GM21619 (cell line): ENCODE results near the gene KCTD7.
"Not testable (repeated sequence)": the region's sequence is repeated elsewhere in the genome, so short reads cannot be mapped to it uniquely, and the experiment has no call there.

ENCODE experiments used
- ATAC-seq: cut with Tn5 transposase; IDR thresholded peaks from one replicate; pipeline ENCODE4 v1.9.1; 2021; ENCODE audit not compliant: unreplicated experiment

Gene KCTD7

DNA sequence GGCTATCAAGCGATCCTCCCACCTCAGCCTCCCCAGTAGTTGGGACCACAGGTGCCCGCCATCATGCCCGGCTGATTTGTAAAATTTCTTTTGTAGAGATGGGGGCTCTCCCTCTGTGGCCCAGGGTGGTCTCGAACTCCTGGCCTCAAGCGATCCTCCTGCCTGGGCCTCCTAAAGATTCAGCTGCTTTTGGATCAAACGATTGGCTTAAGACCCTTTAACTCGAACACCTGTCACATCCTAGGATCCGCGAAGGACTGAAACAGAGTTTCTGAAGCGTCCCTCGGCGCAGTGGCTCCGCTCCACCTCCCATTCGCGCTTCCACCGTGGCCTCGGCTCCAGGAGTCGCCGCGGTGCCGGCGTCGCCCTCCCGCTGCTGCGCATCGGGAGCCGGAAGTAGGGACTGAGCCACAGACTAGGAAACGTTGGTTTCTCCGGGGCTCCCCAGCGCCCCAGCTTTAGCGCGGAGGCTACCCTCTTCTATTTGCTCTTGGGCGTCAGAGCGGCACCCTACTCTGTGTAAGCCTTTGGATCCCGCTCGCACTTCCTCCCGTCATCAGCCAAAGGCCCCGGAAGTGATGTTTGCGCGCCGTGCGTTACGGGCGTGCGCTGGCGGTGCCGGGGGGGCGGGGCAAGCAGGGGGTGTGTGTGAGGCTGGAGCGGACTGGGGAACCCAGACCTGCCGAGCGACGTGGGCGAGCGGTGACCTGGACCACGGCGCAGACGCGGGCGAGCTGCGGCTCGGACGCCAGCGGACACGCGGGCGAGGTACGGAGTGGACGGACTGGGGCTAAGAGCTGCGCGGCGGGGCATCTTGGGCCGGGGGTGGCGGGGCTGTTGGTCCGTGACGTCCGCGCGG is 53.0 kb downstream of the KCTD7 start:
- ATAC-seq: peak; percentile 92

DNA sequence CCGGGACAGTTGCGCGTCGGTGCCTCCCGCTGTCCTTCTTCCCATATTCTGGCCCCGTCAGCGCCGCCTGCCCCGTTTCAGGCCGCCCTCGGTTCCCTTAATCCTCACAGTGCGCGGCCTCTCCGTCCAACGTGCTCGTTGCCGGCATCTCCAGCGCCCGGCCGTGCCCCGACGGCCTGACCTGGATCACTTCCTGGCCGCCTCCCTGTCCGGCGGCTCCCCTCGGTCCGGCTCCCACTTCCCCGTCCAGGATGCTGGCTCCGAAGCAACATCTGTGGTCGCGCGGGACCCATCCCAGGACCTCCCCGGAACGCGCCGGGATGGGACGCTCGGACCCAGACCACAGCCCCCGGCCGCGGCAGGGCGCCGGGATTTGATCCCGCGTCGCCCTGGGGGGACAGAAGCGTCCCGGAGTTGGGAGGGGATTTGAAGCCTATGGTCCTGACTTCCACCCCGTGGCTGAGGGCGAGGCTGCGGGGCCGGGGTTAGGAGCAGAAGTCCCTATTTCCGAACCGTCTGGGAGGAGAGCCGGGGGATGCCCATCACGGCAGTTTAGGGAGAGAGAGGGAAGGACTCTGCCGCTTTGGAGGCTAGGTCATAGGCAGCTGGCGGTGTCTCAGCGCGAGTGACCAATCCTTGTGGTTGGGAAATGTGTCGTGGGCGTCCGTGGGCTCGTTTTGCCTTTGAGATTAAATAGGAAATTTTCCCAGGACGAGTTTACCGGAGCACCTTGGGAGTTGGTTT is 53.8 kb downstream of the KCTD7 start:
- peak; percentile 26 for ATAC-seq

DNA sequence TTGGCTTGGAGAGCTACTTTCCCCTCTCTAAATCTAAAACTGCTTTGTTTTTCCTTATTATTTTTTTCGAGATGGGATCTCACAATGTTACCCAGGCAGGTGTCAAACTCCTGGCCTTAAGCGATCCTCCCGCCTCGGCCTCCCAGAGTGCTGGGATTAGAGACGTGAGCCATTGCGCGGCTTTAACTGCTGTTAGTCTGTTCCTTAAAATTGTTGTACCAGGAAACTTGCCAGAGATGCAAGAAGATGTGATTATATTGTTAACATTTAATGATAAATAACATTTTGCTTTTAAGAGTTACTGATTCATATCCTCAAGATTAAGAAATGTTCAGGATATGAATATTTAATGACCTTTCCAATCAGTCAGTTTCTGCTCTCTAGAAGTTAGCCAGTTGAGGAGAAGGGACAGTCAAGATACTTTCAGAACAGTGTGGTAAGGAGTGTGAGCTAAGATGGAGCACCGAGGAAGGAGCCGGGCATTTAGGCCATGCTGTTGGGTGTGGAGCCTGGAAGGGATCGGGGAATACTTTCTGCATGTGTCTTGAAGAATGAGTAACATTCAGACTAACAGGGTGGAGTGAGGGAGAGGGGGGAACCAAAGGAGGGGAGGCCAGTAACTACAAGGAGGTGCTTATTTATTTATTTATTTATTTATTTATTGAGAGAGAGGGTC is 54.6 kb downstream of the KCTD7 start:
- not testable (repeated sequence) for ATAC-seq

DNA sequence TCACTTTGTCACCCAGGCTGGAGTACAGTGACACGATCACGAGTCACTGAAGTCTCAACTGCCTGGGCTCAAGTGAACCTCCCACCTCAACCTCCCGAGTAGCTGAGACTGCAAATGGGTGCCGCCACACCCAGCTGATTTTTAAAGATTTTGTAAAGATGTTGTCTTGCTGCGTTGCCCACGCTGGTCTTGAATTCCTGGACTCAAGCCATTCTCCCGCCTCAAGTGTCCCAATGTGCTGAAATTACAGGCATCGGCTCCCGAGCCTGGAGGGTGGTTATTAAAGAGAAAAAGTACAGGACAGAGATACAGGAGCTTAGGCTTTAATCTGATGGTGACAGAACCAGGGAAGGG is 55.1 kb downstream of the KCTD7 start:
- ATAC-seq: no peak

DNA sequence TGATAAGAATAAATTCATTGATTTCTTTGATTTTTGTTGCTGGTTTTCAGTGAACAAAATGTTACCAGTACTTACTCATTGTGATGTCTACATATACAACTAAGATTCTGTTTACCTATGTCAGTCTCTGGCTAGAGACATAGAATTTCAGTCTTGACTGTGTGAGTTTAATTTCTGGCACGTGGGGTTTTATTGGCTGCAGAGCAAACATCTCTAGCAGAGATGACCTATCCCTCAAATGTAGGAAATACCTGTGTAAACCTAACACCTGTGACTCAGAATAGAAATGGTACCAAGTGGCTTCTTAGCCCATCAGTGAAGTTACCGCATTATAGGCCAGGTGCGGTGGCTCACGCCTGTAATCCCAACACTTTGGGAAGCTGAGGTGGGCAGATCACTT is 57.0 kb downstream of the KCTD7 start:
- not testable (repeated sequence) for ATAC-seq

DNA sequence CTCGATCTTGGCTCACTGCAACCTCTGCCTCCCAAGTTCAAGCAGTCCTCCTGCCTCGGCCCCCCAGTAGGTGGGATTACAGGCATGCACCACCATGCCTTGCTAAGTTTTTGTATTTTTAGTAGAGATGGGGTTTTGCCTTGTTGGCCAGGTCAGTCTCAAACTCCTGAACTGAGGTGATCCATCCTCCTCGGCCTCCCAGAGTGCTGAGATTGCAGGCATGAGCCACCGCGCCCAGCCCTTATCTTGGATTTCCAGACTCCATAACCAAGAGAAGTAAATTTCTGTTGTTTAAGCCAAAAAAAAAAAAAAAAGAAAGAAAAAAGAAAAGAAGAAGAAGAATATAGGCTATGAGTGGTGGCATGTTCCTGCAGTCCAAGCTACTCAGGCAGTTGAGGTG is 58.5 kb downstream of the KCTD7 start:
- no peak for ATAC-seq

DNA sequence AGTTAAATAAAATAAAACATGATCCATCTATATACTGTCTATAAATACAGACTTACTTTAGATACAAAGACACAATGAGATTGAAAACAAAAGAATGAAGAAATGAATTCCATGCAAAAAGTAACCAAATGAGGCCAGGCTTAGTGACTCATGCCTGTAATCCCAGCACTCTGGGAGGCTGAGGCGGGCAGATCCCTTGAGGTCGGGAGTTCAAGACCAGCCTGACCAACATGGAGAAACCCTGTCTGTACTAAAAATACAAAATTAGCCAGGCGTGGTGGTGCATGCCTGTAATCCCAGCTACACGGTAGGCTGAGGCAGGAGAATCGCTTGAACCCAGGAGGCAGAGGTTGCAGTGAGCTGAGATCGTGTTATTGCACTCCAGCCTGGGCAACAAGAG is 59.0 kb downstream of the KCTD7 start:
- not testable (repeated sequence) for ATAC-seq

DNA sequence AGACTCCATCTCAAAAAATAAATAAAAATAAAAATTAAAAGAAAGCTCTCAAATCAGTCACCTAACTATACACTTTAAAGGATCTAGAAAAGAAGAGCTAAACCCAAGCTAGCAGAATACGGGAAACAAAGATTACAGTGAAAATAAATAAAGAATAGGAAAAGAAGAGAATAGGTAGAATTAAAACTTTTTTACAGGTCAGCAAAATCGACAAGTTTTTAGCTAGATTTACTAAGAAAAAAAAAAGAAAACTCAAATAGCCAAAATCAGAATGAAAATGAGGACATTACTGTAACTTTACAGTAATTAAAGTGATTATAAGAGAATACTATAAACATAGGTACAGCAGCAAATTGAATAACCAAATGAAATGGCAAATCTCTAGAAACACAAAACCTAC is 60.4 kb downstream of the KCTD7 start:
- ATAC-seq: no peak

DNA sequence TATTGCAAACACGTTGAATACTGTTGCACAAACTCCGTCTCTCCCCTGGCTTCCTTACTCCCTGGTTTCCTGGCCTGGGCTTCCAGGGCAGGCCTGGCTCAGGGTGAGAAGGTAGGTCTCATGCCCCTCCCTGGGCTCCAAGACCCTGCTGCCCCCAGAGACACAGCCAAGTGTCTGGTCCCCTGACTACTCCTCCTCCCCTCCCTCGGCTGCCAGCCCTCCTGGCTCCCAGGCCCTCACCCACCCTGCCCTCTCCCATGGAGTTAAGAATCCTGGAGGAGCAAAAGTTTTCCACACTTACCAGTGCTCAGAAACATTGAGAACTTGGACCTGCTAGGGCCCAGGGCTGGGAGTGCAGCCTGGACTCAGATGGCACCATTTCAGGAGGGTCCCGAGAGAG is 64.7 kb downstream of the KCTD7 start:
- no peak for ATAC-seq
